ENCODE results near the gene MYLK3.

GRCh38 chr16:46775214-46775613 is 27.1 kb upstream of the MYLK3 start:
- no peak for TF ChIP-seq CTCF (IDR thresholded peaks at IDR 0.05)
- no peak for TF ChIP-seq POLR2A (IDR thresholded peaks at IDR 0.05)
- TF ChIP-seq POLR2AphosphoS5 (IDR thresholded peaks at IDR 0.05) = no peak

Data from sigmoid colon (tissue), 4 donors.